K562 (cell line): ENCODE measurements around the gene KDM2B. TPM values are rescaled to one million over a fixed set of nuclear protein-coding genes. Genes with fewer than 3 reads are reported as not detected.

Experiments
- ATAC-seq: fragments of 200-7000 bp; cut with Tn5 transposase; 3 replicates; pipeline ENCODE4 v1.9.1; 2020; ENCODE audit warnings: moderate library complexity
- BruUV-seq: library from RNA; stranded (reverse); fragments of 400-500 nt; replicated peaks from 2 replicates; lab custom pipeline; 2021; lab: Mats Ljungman, UMichigan
- CTCF ChIA-PET: fragments of 300-600 bp; formaldehyde crosslinking; extraction: SDS; loops from one replicate; lab custom pipeline; 2021; ENCODE audit warnings: low intra/inter-chr PET ratio; lab: Yijun Ruan, JAX
- POLR2A ChIA-PET: fragments of 300-600, 350-650 bp; sonication (Branson Sonifier 250); formaldehyde crosslinking; extraction: SDS; loops from one replicate; lab custom pipeline; 2021; ENCODE audit warnings: antibody characterized with exemption, inconsistent platforms; lab: Yijun Ruan, JAX
- DNase-seq, 4 experiments: peaks; one replicate each; pipeline versions ENCODE4 v3.0.0 to v3.0.0-alpha.2; 2011 to 2018; ENCODE audit warnings: low spot score in 3 of 4, mixed read lengths in 3 of 4; ENCODE audit errors: extremely low read depth in 1 of 4
- FAIRE-seq: peaks from 2 replicates; lab custom pipeline; 2011; peaks lifted over from hg19 to GRCh38; lab: Jason Lieb, UNC
- H2AFZ ChIP-seq: 2 replicates; pipeline ENCODE4 v1.6.0; 2011; ENCODE audit warnings: low read depth, low read length, control low read depth, inconsistent platforms
- H3K27ac ChIP-seq: fragments of 200-600 bp; 3 replicates; pipeline ENCODE4 v1.8.0; 2011; ENCODE audit warnings: low read depth, mild to moderate bottlenecking, control low read depth, inconsistent platforms, low read length, moderate library complexity, mixed read lengths; ENCODE audit errors: extremely low read depth
- H3K27me3 ChIP-seq, 2 experiments: fragments of 300-600 bp in 1 of 2; 2 replicates in 1 of 2; 3 replicates in 1 of 2; pipeline versions ENCODE4 v1.6.0 to v1.8.0; 2011; ENCODE audit warnings: inconsistent platforms in 2 of 2, low read length in 2 of 2, mild to moderate bottlenecking in 1 of 2, mixed read lengths in 1 of 2, moderate library complexity in 1 of 2; ENCODE audit not compliant: control insufficient read depth in 2 of 2, insufficient read depth in 2 of 2
- H3K36me3 ChIP-seq: fragments of 300-600 bp; 3 replicates; pipeline ENCODE4 v1.8.0; 2011; ENCODE audit warnings: mild to moderate bottlenecking, low read length, inconsistent platforms; ENCODE audit not compliant: control insufficient read depth, insufficient read depth
- H3K4me1 ChIP-seq, 2 experiments: fragments of 200-600 bp in 1 of 2; replicated peaks in 1 of 2; 2 replicates in 1 of 2; 3 replicates in 1 of 2; pipeline versions ENCODE4 v1.5.1 to v1.8.0; 2011; ENCODE audit warnings: inconsistent platforms in 2 of 2, low read length in 2 of 2, mild to moderate bottlenecking in 1 of 2, mixed read lengths in 1 of 2, moderate library complexity in 1 of 2; ENCODE audit not compliant: control insufficient read depth in 2 of 2, insufficient read depth in 2 of 2
- H3K4me2 ChIP-seq: 2 replicates; pipeline ENCODE4 v1.6.1; 2011; ENCODE audit warnings: low read length, control low read depth, inconsistent platforms, mixed read lengths; ENCODE audit not compliant: insufficient read depth
- H3K4me3 ChIP-seq: fragments of 200-600 bp; sonication (generic), shearing (Covaris generic); 2 replicates; pipeline ENCODE4 v1.5.1; 2016; ENCODE audit warnings: control low read depth, inconsistent platforms
- H3K79me2 ChIP-seq: fragments of 200-600 bp; 3 replicates; pipeline ENCODE4 v1.8.0; 2011; ENCODE audit warnings: low read length, inconsistent platforms; ENCODE audit not compliant: control insufficient read depth, insufficient read depth
- H3K9ac ChIP-seq, 2 experiments: 2 replicates each; pipeline versions ENCODE4 v1.6.0 to v1.6.1; 2011; ENCODE audit warnings: low read depth in 2 of 2, low read length in 2 of 2, control low read depth in 1 of 2, inconsistent platforms in 1 of 2, mild to moderate bottlenecking in 1 of 2, mixed read lengths in 1 of 2; ENCODE audit not compliant: insufficient read depth in 1 of 2
- H3K9me1 ChIP-seq: one replicate; pipeline ENCODE4 v1.6.0; 2011; ENCODE audit warnings: inconsistent platforms, mild to moderate bottlenecking, low read length, moderate library complexity; ENCODE audit not compliant: control insufficient read depth, insufficient read depth
- H3K9me3 ChIP-seq: replicated peaks from 2 replicates; pipeline ENCODE4 v1.5.1; 2011; ENCODE audit warnings: low read depth, low read length, inconsistent platforms; ENCODE audit not compliant: control insufficient read depth, insufficient read depth
- H4K20me1 ChIP-seq: replicated peaks from 2 replicates; pipeline ENCODE4 v1.6.1; 2011; ENCODE audit warnings: low read length, inconsistent platforms, mixed read lengths; ENCODE audit not compliant: control insufficient read depth, insufficient read depth
- CBFB ChIP-seq: sonication (generic); formaldehyde crosslinking; IDR thresholded peaks from 2 replicates; pipeline ENCODE4 v1.4.0; 2020; ENCODE audit warnings: mild to moderate bottlenecking, missing genetic modification reagents
- CLOCK ChIP-seq: fragments of 250-450 bp; sonication (Bioruptor Pico); IDR thresholded peaks from 2 replicates; pipeline ENCODE4 v1.4.0; 2020; ENCODE audit warnings: mild to moderate bottlenecking, moderate library complexity, borderline replicate concordance
- DNMT1 ChIP-seq: fragments of 450-650 bp; IDR thresholded peaks from 2 replicates; pipeline ENCODE4 v1.6.1; 2016; ENCODE audit warnings: antibody characterized with exemption, mild to moderate bottlenecking
- ELF4 ChIP-seq: fragments of 450-650 bp; formaldehyde crosslinking; IDR thresholded peaks from 2 replicates; pipeline ENCODE4 v1.4.0; 2022; ENCODE audit warnings: missing genetic modification characterization
- EZH2 ChIP-seq: IDR thresholded peaks from 2 replicates; pipeline ENCODE4 v1.6.1; 2012; ENCODE audit warnings: low read depth, mild to moderate bottlenecking, inconsistent platforms, low read length, borderline replicate concordance
- HNRNPLL ChIP-seq: fragments of 200-400 bp; formaldehyde crosslinking; IDR thresholded peaks from 2 replicates; pipeline ENCODE4 v1.6.1; 2017; ENCODE audit warnings: low read length, low read depth, mild to moderate bottlenecking; ENCODE audit not compliant: poor library complexity, severe bottlenecking
- KDM1A ChIP-seq, 2 experiments: fragments of 450-650 bp; IDR thresholded peaks; 2 replicates each; pipeline ENCODE4 v1.6.1; 2016; ENCODE audit warnings: mild to moderate bottlenecking in 2 of 2
- RBM22 ChIP-seq: fragments of 200-400 bp; formaldehyde crosslinking; IDR thresholded peaks from 2 replicates; pipeline ENCODE4 v1.6.1; 2018; ENCODE audit warnings: low read length, low read depth; ENCODE audit not compliant: poor library complexity, severe bottlenecking
- TAF7 ChIP-seq: fragments of 450-650 bp; IDR thresholded peaks from 2 replicates; pipeline ENCODE4 v1.6.1; 2016; ENCODE audit warnings: missing genetic modification characterization, missing compliant biosample characterization
- TFE3 ChIP-seq: fragments of 450-650 bp; formaldehyde crosslinking; IDR thresholded peaks from 2 replicates; pipeline ENCODE4 v1.4.0; 2020; ENCODE audit warnings: mild to moderate bottlenecking, mixed read lengths
- ZBTB8A ChIP-seq: fragments of 450-650 bp; IDR thresholded peaks from 2 replicates; pipeline ENCODE4 v1.6.1; 2018; ENCODE audit warnings: mild to moderate bottlenecking, moderate library complexity; ENCODE audit not compliant: partially characterized antibody
- ZFP30 ChIP-seq: fragments of 250-450 bp; sonication (Bioruptor Pico); IDR thresholded peaks from 2 replicates; pipeline ENCODE4 v1.8.0; 2022; ENCODE audit warnings: moderate library complexity, mild to moderate bottlenecking, inconsistent platforms, borderline replicate concordance
- ZHX1 ChIP-seq: fragments of 150-350 bp; conservative IDR thresholded peaks from 2 replicates; pipeline ENCODE4 v1.6.1; 2014; ENCODE audit warnings: low read length
- ZNF384 ChIP-seq: IDR thresholded peaks from 2 replicates; pipeline ENCODE4 v1.6.1; 2012; ENCODE audit warnings: low read depth, low read length, improper control_type of control experiment
- ZNF76 ChIP-seq: fragments of 250-450 bp; sonication (Bioruptor Pico); IDR thresholded peaks from 2 replicates; pipeline ENCODE4 v1.4.0; 2020; ENCODE audit warnings: mild to moderate bottlenecking, moderate library complexity, borderline replicate concordance
- WGBS: fragments of 100-300 bp; shearing (Covaris generic); methylation state at CpG from one replicate; pipeline ENCODE4 v1.1.6; 2016; ENCODE audit warnings: low coverage, mixed read lengths; ENCODE audit not compliant: insufficient coverage; ENCODE audit errors: missing lambda C conversion rate; 5-methylcytosine and 5-hydroxymethylcytosine counted together
- in situ Hi-C: fragments of 300-500 bp; cut with MboI; formaldehyde crosslinking; loops from 4 replicates; pipeline ENCODE4 v1.15.0; 2018; ENCODE audit warnings: inconsistent platforms, mixed read lengths
- intact Hi-C: fragments of 100-400 bp; cut with micrococcal nuclease; formaldehyde crosslinking; loops from 2 replicates; pipeline ENCODE4 v1.14.2; 2022
- polyA plus RNA-seq, 8 experiments: library from polyadenylated mRNA; depleted of rRNA in 4 of 8; stranded (reverse) in 5 of 8; unstranded in 3 of 8; fragments of >200 nt; fragmentation: Nextera tagmentation in 2 of 8; fragmentation: Illumina TruSeq in 1 of 8; extraction: Ambion mirVana in 2 of 8; extraction: Trizol in 1 of 8; gene quantifications; 2 replicates each; pipeline versions ENCODE4 v1.2.1 to v1.2.3, GENCODE V29; 2011 to 2014; ENCODE audit warnings: inconsistent platforms in 1 of 8, missing spikeins in 1 of 8
- total RNA-seq, 7 experiments: library from RNA; depleted of rRNA in 6 of 7; stranded (reverse); fragments of >200 nt in 6 of 7; fragmentation: Illumina TruSeq in 2 of 7; extraction: Trizol in 2 of 7; gene quantifications; 2 replicates each; pipeline versions ENCODE4 v1.2.1 to v1.2.3, GENCODE V29; 2011 to 2021; ENCODE audit warnings: low replicate concordance in 1 of 7

KDM2B gene
- total and polyA plus RNA-seq, 9 of the 15 experiments (the other 6 are each of a cell fraction or from before 2014, with no cell fraction given) = 7.4 to 50.5 (median 22.5) TPM

- TF ChIP-seq TFE3 (CRISPR knock-in tag) = no peak
- TF ChIP-seq KDM1A (IDR thresholded peaks at IDR 0.05) = no peak
- no peak for TF ChIP-seq ZBTB8A
Measured at GRCh38 chr12:121549075-121549474, 31.7 kb downstream of the KDM2B start (continued).

- H3K9ac ChIP-seq = no peak overlapping the region
- peaks cover 0 to 2% of the 10 kb centered on the region in 2 experiments; a peak in 1 of 5 replicates for H3K4me1 ChIP-seq
- 69% methylated on average over 6 of the region's 6 CpGs for WGBS
- TF ChIP-seq EZH2 = no peak
- no peak for TF ChIP-seq ZFP30 (CRISPR knock-in tag)
- no peak for TF ChIP-seq ZBTB8A
- TF ChIP-seq ELF4 (CRISPR knock-in tag) = no peak
- TF ChIP-seq DNMT1 = no peak
- no peak for TF ChIP-seq RBM22
- TF ChIP-seq TAF7 (tag) = no peak
- no peak for TF ChIP-seq ZNF76
- TF ChIP-seq ZNF384 = no peak
- TF ChIP-seq ZHX1 = no peak
- TF ChIP-seq CBFB = no peak
- TF ChIP-seq HNRNPLL = no peak
- no peak for TF ChIP-seq CLOCK (CRISPR knock-in tag)
- TF ChIP-seq, all 486 proteins: peak for 0
- no TSS peak for BruUV-seq
- no peak for ATAC-seq
- Histone ChIP-seq H3K9me3 (no peaks in the 10 kb centered on the region), H3K27ac (no peak overlapping the region), H2AFZ (no peak overlapping the region), H3K36me3 (peaks cover 5% of the 10 kb centered on the region; the same call in 1 of the 3 replicates), H3K79me2 (no peaks in the 10 kb centered on the region), H3K9me1 (no peaks in the 10 kb centered on the region), H3K27me3 (no peaks in the 10 kb centered on the region), H3K4me2 (no peak overlapping the region), H3K4me3 (no peak overlapping the region), H4K20me1 (no peaks in the 10 kb centered on the region)
- intact Hi-C loops = no loop called here
- no peak for FAIRE-seq
- CTCF ChIA-PET = no interaction called here
- in situ Hi-C loops = no loop called here
- no peak for DNase-seq
- POLR2A ChIA-PET = interaction anchor here (0.6 to 1.3 kb wide), 3 partner anchors 9 to 36 kb away, joined by 3 to 6 read pairs (median 3); no protein-coding TSS in a partner anchor
Measured at GRCh38 chr12:121545480-121545879, 35.3 kb downstream of the KDM2B start.
